HG02938 (cell line): ENCODE data around the gene MYO7A.

Experiments
- ATAC-seq: cut with Tn5 transposase; IDR thresholded peaks from one replicate; pipeline ENCODE4 v1.9.1; 2021; ENCODE audit warnings: mild to moderate bottlenecking, moderate library complexity; ENCODE audit not compliant: unreplicated experiment

MYO7A gene

GRCh38 chr11:77126861-77127234 is 1.2 kb upstream of the MYO7A start:
- ATAC-seq, result no peak

GRCh38 chr11:77127235-77127911 is 673 bp upstream of the MYO7A start:
- ATAC-seq, result no peak

DNA sequence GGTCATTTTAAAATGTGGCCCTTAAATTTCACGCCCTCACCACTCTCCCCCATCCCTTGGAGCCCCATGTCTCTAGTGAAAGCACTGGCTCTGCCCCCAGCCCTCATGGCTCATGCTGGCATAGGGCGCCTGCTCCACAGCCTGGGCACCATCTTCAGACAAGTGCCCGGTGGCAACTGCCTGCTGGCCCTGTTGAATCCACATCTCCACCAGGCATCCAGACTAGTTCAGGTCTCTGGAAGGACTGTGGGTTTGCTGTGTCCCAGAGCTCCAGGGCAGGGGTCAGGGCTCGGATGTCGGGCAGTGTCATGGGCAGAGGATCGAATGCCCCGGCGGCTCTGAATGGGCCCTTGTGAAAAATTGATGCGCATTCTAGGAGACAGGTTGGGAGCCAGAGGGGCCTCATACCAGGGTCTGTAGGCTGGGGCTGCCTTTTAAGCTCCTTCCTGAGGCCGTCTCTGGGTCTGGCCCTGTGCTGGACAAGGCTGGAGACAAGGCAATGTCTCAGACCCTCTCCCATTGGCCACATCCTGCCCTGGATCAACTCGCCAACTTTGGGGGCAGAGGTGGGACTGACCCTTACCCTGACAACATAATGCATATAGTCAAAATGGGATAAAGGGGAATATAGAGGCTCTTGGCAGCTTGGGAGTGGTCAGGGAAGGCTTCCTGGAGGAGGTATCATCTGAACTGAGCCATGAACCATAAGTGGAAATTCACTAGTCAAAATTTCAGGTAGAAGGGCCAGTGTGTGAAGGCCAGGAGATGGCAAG is 1.2 kb downstream of the MYO7A start:
- ATAC-seq, result no peak

DNA sequence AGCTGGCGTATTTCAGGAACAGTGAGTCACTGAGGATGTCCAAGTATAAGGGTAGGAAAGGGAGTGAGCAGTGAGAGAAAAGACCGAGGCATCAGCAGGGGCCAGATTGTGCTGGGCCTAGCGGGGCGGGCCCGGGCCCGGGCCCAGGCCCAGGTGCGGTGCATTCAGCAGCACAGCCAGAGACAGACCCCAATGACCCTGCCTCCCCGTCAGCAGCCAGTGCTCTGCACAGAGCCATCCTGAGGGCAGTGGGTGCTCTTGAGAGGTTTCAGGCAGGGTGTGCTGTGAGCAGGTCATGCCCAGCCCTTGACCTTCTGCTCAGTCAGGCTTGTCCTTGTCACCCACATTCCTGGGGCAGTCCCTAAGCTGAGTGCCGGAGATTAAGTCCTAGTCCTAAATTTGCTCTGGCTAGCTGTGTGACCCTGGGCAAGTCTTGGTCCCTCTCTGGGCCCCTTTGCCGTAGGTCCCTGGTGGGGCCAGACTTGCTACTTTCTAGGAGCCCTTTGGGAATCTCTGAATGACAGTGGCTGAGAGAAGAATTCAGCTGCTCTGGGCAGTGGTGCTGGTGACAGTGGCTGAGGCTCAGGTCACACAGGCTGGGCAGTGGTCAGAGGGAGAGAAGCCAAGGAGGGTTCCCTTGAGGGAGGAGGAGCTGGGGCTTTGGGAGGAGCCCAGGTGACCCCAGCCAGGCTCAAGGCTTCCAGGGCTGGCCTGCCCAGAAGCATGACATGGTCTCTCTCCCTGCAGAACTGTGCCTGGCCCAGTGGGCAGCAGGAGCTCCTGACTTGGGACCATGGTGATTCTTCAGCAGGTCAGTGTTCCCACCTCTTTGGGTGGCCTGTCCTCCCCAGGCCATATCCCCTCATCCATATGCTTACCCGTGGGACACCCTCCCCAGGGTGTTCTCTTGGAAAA is 2.1 kb downstream of the MYO7A start:
- ATAC-seq, result no peak

DNA sequence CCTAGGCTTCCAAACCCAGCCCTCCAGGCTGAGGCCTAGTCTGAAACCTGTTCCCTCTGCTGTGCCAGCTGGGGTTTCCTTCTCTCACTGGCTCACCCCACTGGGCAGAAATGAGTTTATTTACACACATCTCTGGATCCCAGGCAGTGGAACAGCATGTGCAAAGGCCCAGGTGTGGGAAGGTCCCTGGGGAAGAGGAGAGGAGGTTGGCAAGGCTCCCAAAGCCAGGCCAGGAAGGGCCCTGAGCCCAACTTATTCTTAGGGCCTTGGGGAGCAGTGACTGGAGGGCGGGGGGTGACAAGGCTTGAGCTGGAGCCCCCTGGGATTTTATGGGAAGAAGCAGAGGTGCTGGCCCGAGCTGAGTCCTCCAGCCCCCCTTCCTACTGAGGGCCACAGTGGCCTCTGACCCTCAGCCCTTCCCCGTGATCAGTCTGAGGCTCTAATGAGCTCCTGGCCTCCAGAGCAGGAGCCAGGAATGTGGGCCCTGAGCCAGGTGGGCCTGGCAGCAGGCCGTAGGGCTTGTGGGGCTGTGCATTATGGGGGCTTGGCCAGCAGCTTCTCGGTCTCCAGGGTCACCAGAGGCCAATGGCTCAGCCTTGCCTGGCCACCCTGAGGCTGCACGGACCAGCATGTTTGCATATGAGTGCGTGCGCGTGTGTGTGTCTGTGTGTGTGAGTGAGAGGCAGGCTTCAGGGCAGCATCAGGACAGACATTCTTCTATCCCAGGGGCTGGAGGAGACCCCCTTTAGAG is 2.9 kb downstream of the MYO7A start:
- no peak for ATAC-seq

- no peak for ATAC-seq
Measured at GRCh38 chr11:77131560-77131959, 3.5 kb downstream of the MYO7A start.

DNA sequence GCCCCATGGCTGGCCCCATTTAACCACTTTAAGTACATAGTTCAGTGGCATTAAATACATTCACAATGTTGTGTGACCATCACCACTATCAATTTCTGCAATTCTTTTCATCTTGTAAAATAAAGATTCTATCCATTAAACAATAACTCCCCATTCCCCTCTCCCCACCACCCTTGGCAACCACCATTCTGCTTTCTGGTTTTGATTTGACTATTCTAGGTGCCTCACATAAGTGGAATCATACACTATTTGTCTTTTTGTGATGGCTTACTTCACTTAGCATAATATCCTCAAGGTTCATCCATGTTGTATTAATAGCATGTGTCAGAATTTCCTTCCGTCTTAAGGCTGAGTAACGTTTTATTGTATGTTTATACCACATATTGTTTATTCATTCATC is 7.0 kb downstream of the MYO7A start:
- no peak for ATAC-seq

GRCh38 chr11:77136074-77136473 is 8.0 kb downstream of the MYO7A start:
- no peak for ATAC-seq

DNA sequence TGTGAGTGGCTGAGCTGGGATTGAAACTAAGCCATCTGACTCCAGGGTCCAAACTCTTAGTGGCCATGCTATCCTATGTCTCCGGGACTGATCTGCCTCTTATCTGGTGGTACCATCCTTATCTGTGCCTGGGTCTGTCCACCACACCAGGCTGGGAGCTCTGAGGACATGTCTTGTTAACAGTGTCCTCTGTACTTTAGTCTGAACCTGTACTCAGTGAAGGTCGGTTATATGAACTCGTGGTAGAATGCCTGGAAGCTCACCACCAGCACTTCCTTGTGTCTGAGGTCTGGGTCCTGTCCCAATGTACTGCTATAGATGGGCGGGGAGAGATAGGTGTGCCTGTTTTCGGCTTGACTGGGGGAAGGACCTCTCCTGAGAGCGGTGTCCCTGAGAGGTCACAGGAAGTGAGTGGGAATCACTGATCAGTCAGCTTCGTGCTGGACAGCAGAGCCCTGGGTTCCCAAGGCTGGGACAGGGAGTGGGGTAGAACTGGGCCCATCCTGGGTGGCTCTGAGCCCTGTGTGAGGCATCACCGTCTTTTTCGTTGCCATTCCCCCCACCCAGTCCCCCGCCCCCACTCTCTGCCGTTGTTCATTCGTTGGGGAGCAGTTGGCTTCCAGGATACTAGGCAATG is 8.9 kb downstream of the MYO7A start:
- ATAC-seq, result no peak

GRCh38 chr11:77137421-77137820 is 9.4 kb downstream of the MYO7A start:
- ATAC-seq, result no peak

GRCh38 chr11:77138106-77138649 is 10.1 kb downstream of the MYO7A start:
- no peak for ATAC-seq

- no peak for ATAC-seq
Measured at GRCh38 chr11:77139201-77139600, 11.2 kb downstream of the MYO7A start.

DNA sequence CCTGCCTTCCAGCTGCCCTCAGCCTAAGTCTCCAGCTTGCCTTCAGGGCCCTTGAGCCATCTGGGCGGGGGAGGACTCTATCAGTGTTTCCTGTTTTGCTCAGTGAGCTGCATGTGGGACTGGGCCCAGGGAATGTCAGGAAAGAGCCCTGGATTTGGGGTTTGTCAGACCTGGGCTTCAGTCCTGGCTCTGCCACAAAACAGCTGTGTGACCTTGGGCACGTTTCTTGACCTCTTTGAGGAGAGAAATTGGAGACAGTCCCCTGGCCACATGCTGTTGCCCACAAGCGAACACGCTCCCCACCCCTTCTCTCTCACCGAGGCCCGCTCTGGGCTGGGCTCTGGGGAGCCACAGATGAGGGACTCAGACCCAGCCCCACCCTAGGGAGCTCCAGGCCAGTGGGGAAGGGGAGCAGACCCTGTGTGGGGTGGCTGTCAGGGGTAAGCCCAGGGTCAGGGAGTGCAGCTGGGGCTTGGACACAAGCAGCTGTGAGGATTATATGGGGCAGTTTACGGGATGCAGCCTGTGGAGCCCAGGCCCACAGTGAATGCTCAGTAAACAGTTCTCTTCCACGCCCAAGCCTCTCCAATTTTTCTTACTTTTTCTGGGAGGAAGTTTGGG is 12.3 kb downstream of the MYO7A start:
- ATAC-seq, result no peak

DNA sequence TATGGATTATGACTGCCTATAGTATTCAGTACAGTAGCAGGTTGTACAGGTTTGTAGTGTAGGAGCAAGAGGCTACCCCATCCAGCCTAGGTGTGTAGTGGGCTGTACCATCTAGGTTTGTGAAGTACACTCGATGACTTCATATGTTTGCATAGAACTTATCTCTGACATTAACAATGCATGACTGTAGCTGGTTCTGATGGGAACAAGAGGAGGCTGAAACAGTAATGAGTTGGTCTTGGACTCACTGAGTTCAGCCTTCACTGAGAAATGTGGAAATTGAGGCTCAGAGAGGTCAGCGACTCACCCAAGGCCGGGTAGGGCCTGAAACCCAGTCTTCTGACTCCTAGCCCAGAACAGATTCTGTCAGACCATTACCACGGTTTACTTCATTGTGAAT is 13.0 kb downstream of the MYO7A start:
- ATAC-seq, result no peak

DNA sequence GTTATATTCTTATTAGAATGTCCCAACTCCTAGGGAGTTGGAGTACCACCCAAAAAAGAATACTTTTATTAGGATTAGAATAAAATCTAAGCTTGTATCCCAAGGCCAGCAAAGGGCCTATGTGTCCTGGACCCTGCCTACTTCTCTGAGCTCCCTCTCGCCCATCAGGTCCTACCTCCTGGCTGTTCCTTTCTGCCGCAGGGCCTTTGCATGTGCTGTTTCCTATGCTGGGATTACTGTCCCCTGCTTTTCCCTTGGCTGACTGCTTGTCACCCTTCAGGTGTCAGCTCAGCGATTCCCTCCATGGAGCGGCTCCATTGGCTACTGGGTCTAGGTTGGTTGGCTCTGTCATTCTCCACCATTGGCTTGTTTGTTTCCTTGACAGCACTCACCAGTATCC is 13.4 kb downstream of the MYO7A start:
- no peak for ATAC-seq

- no peak for ATAC-seq
Measured at GRCh38 chr11:77142091-77142975, 14.3 kb downstream of the MYO7A start.

DNA sequence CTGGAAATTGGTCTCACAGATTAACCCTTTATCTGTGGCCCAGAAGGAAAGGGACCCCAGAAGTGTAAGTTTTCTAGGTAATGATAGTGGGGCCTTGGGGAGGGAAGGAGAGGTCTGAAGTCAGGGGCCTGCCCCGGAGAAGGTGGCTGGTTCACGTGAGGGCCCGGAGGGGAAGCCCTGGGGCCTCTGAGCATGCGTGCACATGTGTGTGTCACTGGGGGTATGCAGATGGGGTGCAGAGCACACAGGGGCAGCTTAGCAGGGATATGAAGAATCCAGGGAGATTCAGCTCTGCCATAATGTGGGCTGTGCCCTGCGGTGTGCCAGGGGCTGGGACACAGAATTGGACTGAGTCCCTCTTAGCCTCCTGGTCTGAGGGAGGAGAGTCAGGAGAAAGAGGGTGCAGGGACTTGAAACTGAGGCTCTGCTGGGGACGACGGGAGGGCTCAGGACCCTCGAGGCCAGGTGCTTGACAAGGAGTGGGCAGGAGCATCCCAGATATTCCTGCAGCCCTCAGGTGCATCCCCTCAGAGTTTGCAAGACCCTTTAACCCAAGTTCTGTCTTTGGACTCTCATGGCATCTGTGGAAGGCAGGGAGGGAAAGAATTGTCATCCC is 15.5 kb downstream of the MYO7A start:
- ATAC-seq, result no peak

DNA sequence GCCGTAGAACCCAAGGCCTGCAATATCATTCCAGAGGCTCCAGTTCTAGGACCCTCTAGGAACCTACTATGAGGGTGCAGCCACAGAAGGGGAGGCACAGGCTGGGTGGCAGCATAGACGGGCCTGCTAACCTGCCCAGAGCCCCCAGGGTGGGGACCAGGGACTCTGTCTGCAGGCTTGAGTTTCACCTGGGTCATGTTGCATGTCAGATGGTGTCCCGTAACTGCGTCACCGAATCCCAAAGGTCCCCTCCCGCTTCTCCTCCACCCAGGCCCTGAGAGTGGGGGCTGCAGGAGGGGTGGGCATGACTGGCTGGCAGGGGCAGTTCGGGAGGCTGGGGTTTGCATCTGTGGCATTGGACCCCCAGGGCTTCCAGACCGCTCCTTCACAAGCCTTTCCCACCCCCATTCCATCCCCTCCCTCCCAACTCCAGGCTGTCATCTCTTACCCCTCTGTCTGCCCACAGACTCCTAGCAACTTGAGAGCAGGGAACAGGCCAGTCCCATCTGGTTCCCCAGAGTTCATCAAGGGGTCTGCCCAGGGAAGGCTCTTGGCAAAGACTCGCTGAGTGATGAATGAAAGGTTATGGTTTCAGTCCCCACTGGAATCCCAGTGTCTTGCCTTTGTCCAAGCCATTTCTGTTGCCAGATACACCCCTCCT is 16.3 kb downstream of the MYO7A start:
- ATAC-seq, result no peak
